ENCODE data around the gene ASGR1.
A peak's percentile ranks its signal among the peaks of the same experiment; 100 is the strongest.

The ASGR1 gene

DNA sequence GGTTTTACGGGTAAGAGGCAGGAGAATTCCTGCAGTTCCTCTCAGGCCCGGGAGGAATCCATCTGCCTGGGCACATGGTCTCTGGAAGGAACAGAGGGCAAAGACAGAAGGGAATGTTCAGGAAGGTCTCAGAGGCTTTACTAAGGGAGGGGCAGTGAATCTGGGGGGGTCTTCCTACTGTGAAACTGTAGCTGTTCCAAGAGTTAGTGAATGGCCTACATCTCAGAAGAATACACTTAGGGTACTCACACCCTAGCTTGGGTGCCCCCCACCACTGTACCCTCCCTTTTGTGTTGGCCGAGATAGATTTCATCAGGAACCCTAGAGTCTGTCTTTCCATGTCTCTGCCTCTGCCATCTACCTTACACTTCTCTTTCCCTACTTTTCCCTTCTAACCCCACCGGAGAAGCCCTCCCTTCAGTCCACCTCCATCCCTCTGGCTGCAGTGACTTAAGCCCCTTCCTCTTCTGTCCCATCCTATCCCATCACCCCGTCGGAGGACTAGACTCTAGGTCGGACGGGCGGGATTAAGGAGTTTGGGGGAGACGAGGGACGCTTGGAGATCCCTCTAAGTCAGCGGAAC lies 40.1 kb upstream of the ASGR1 start:
- Histone ChIP-seq H3K79me2 (ENCODE audit: insufficient read depth, low read length) (peaks cover 39% of the 10 kb centered on the region), H3K27ac (ENCODE audit: low read length) (peak overlapping the region; percentile 91), H3K9ac (ENCODE audit: low read depth, low read length) (peak overlapping the region; percentile 89), H2AFZ (ENCODE audit: low read depth, low read length) (peak overlapping the region; percentile 62), H3K36me3 (ENCODE audit: insufficient read depth, low read length) (peaks cover 38% of the 10 kb centered on the region), H3K4me2 (ENCODE audit: insufficient read depth, low read length) (peak overlapping the region; percentile 88), H3K4me1 (ENCODE audit: insufficient read depth, low read length) (peaks cover 75% of the 10 kb centered on the region), H3K9me3 (ENCODE audit: insufficient read depth, low read length, severe bottlenecking) (no peaks in the 10 kb centered on the region), H4K20me1 (ENCODE audit: insufficient read depth, low read length) (peaks cover 35% of the 10 kb centered on the region), H3K27me3 (ENCODE audit: insufficient read depth, low read length, poor library complexity) (no peaks in the 10 kb centered on the region), H3K4me3 (ENCODE audit: low read depth in 1 of 2, low read length in 2 of 2) (peak overlapping the region; percentile 67 to 85; a peak in 3 of 4 replicates)
- DNase-seq: no peak
- ATAC-seq (ENCODE audit: insufficient read depth, low read depth): no peak
- TF ChIP-seq, protein P1, sequence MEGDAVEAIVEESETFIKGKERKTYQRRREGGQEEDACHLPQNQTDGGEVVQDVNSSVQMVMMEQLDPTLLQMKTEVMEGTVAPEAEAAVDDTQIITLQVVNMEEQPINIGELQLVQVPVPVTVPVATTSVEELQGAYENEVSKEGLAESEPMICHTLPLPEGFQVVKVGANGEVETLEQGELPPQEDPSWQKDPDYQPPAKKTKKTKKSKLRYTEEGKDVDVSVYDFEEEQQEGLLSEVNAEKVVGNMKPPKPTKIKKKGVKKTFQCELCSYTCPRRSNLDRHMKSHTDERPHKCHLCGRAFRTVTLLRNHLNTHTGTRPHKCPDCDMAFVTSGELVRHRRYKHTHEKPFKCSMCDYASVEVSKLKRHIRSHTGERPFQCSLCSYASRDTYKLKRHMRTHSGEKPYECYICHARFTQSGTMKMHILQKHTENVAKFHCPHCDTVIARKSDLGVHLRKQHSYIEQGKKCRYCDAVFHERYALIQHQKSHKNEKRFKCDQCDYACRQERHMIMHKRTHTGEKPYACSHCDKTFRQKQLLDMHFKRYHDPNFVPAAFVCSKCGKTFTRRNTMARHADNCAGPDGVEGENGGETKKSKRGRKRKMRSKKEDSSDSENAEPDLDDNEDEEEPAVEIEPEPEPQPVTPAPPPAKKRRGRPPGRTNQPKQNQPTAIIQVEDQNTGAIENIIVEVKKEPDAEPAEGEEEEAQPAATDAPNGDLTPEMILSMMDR (IDR thresholded peaks at IDR 0.05; ENCODE audit: borderline replicate concordance, extremely low read depth, low read length, poor library complexity, severe bottlenecking): no peak
- no peak for TF ChIP-seq EZH2 (IDR thresholded peaks at IDR 0.05; ENCODE audit: borderline replicate concordance, low read depth, low read length, severe bottlenecking)

DNA sequence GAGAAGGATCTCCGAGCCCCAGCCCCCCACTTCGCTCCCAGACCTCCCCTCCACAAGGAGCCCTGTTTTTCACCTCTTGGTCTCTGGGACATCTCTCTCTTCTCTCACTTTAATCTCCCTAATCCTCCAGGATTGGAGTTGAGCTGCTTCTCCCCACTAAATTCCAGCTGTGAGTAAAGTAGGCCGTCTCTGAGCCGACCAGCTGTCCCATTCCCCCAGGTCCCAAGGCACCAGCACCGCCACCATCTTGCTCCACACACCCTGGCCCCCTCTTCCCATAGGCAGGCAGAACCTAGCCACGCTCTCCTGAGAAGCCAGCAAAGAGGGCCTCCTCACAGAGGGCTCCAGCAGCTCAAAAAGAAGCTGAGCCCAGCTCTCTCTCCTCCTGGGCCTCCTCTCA lies 39.6 kb upstream of the ASGR1 start:
- peaks cover 80% of the 10 kb centered on the region for H3K4me1 ChIP-seq (ENCODE audit: insufficient read depth, low read length)
- H3K4me2 ChIP-seq (ENCODE audit: insufficient read depth, low read length): peak overlapping the region; percentile 88
- H3K9me3 ChIP-seq (ENCODE audit: insufficient read depth, low read length, severe bottlenecking): no peaks in the 10 kb centered on the region
- H3K27ac ChIP-seq (ENCODE audit: low read length): peak overlapping the region; percentile 91
- peaks cover 32% of the 10 kb centered on the region for H3K36me3 ChIP-seq (ENCODE audit: insufficient read depth, low read length)
- no peak overlapping the region for H2AFZ ChIP-seq (ENCODE audit: low read depth, low read length)
- peaks cover 29% of the 10 kb centered on the region for H4K20me1 ChIP-seq (ENCODE audit: insufficient read depth, low read length)
- H3K79me2 ChIP-seq (ENCODE audit: insufficient read depth, low read length): peaks cover 39% of the 10 kb centered on the region
- no peak for TF ChIP-seq EZH2 (IDR thresholded peaks at IDR 0.05; ENCODE audit: borderline replicate concordance, low read depth, low read length, severe bottlenecking)
- TF ChIP-seq, protein P1 (IDR thresholded peaks at IDR 0.05; ENCODE audit: borderline replicate concordance, extremely low read depth, low read length, poor library complexity, severe bottlenecking): no peak
- no peaks in the 10 kb centered on the region for H3K27me3 ChIP-seq (ENCODE audit: insufficient read depth, low read length, poor library complexity)
- ATAC-seq (ENCODE audit: insufficient read depth, low read depth) (no peak), DNase-seq (no peak)
- H3K9ac ChIP-seq (ENCODE audit: low read depth, low read length): peak overlapping the region; percentile 89; the same call in 1 of the 2 replicates
- no peak overlapping the region for H3K4me3 ChIP-seq (ENCODE audit: low read depth in 1 of 2, low read length in 2 of 2)

DNA sequence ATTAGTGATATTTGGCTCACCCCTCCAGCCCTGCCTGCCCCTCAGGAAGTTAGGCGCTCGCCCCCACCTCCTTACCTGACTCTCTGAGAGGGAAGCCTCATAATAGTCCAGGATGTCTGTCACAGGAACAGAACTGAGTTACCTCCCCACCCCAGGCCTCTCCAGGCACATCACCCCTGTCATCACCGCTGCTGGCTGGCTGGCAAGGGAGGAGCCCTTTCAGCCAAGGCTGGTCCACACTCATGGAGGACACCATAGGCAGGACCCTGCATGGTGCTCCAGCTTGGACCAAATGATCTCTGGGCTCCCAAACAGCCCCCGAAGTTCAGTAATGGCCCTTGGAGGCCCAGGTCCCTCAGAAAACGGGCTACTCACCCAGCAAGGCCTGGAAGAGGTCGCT lies 39.0 kb upstream of the ASGR1 start:
- Histone ChIP-seq H3K27me3 (ENCODE audit: insufficient read depth, low read length, poor library complexity) (no peaks in the 10 kb centered on the region), H3K4me3 (ENCODE audit: low read depth in 1 of 2, low read length in 2 of 2) (peak overlapping the region in 1 of 2 experiments; percentile 48; a peak in 1 of 4 replicates), H2AFZ (ENCODE audit: low read depth, low read length) (peak overlapping the region; percentile 58; the same call in 1 of the 2 replicates), H3K4me2 (ENCODE audit: insufficient read depth, low read length) (peak overlapping the region; percentile 51), H3K79me2 (ENCODE audit: insufficient read depth, low read length) (peaks cover 39% of the 10 kb centered on the region), H3K36me3 (ENCODE audit: insufficient read depth, low read length) (peaks cover 26% of the 10 kb centered on the region), H3K9ac (ENCODE audit: low read depth, low read length) (peak overlapping the region; percentile 28), H3K27ac (ENCODE audit: low read length) (peak overlapping the region; percentile 55; the same call in 1 of the 2 replicates), H3K9me3 (ENCODE audit: insufficient read depth, low read length, severe bottlenecking) (no peaks in the 10 kb centered on the region), H3K4me1 (ENCODE audit: insufficient read depth, low read length) (peaks cover 83% of the 10 kb centered on the region), H4K20me1 (ENCODE audit: insufficient read depth, low read length) (peaks cover 23% of the 10 kb centered on the region)
- no peak for TF ChIP-seq EZH2 (IDR thresholded peaks at IDR 0.05; ENCODE audit: borderline replicate concordance, low read depth, low read length, severe bottlenecking)
- TF ChIP-seq, protein P1 (IDR thresholded peaks at IDR 0.05; ENCODE audit: borderline replicate concordance, extremely low read depth, low read length, poor library complexity, severe bottlenecking): no peak
- no peak for ATAC-seq (ENCODE audit: insufficient read depth, low read depth)
- no peak for DNase-seq

All from DND-41 (cell line).